Renal cortical epithelial cell (primary cell): ENCODE data around the gene SLC6A18. TPM values are rescaled to one million over a fixed set of nuclear protein-coding genes. Genes with fewer than 3 reads are reported as not detected.

ENCODE experiments used
- DNase-seq: peaks from one replicate; pipeline ENCODE4 v3.0.0-alpha.2; 2011; ENCODE audit warnings: low read depth
- total RNA-seq: library from RNA; depleted of rRNA; stranded (reverse); fragments of >200 nt; gene quantifications from 2 replicates; pipeline ENCODE4 v1.2.3, GENCODE V29; 2014

Gene SLC6A18
- total RNA-seq: not detected in 2 replicates

- DNase-seq: no peak
These were observed at the start of gene SLC6A18 for GRCh38 chr5:1225081-1225480. TSS of gene SLC6A18 (plus strand) at chr5:1225381. CDS start at chr5:1225478, 97 bp downstream.

GRCh38 chr5:1175801-1176472 lies 49.2 kb upstream of the SLC6A18 start:
- no peak for DNase-seq

GRCh38 chr5:1176473-1177391 lies 48.4 kb upstream of the SLC6A18 start:
- no peak for DNase-seq

GRCh38 chr5:1177826-1178528 lies 47.2 kb upstream of the SLC6A18 start:
- DNase-seq: no peak

GRCh38 chr5:1178529-1179382 lies 46.4 kb upstream of the SLC6A18 start:
- DNase-seq: no peak

GRCh38 chr5:1179383-1179715 lies 45.8 kb upstream of the SLC6A18 start:
- no peak for DNase-seq

- no peak for DNase-seq
These were observed 45.1 kb upstream of the SLC6A18 start for GRCh38 chr5:1180096-1180495.

- DNase-seq: no peak
These were observed 44.3 kb upstream of the SLC6A18 start for GRCh38 chr5:1180841-1181271.

- no peak for DNase-seq
These were observed 43.5 kb upstream of the SLC6A18 start for GRCh38 chr5:1181451-1182359.

GRCh38 chr5:1182360-1182632 lies 42.9 kb upstream of the SLC6A18 start:
- DNase-seq: no peak

- DNase-seq: no peak
These were observed 42.4 kb upstream of the SLC6A18 start for GRCh38 chr5:1182633-1183423.

GRCh38 chr5:1183424-1184162 lies 41.6 kb upstream of the SLC6A18 start:
- no peak for DNase-seq

- DNase-seq: no peak
These were observed 41.1 kb upstream of the SLC6A18 start for GRCh38 chr5:1184163-1184470.

- DNase-seq: no peak
These were observed 40.7 kb upstream of the SLC6A18 start for GRCh38 chr5:1184481-1184880.

GRCh38 chr5:1185038-1185627 lies 40.0 kb upstream of the SLC6A18 start:
- no peak for DNase-seq

- no peak for DNase-seq
These were observed 39.4 kb upstream of the SLC6A18 start for GRCh38 chr5:1185629-1186350.

- DNase-seq: no peak
These were observed 38.6 kb upstream of the SLC6A18 start for GRCh38 chr5:1186351-1187233.
